ENCODE results near the gene INCA1.

DNA sequence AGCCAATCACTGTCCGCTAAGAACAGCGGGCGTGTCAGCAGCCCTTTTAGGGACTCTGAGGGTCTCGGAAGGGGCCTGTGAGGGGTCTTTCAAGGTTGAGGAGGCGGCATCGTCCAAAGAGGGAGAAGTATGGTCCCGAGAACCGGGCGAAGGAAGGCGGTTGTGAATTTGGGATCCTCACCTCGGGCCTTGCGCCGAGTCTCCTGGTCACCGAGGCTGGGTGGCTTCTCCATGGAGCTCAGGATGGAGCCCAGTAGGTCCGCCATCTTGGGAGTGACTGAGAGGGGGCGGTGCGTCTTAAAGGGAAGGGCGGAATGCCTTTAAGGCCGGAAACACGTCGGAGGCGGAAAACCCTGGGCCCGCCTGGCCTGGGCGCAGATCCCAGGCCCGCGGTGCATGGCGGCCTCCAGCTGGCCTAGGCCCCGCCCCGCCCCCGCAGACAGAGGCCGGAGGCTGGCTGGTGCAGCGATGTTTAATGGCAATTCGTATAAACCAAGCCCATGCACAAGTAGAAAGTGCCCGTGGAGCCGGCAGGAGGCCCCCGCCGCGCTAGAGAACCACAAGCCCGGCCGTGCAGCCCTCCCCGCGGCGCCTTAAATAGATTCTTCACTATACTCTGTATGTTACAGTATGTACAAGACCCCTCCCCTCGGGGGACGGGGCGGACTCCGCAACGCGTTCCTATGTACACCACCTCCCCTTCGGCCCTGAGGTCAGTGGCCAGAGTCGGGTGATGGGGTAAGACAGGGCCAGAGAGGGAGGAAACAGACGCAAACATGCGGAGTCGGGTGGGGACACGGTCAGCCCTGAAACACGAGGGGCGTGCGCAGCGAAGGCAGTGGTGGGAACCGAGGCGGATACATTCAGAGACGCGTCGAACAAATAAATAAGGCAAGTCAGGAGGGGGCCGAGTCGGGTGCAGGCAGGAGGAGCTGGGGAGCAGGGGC is 29.5 kb downstream of the INCA1 start, which contains the start of gene SPAG7:
- peak; percentile 75 to 82 for TF ChIP-seq POLR2A (IDR thresholded peaks at IDR 0.05)
- TF ChIP-seq, protein P1, sequence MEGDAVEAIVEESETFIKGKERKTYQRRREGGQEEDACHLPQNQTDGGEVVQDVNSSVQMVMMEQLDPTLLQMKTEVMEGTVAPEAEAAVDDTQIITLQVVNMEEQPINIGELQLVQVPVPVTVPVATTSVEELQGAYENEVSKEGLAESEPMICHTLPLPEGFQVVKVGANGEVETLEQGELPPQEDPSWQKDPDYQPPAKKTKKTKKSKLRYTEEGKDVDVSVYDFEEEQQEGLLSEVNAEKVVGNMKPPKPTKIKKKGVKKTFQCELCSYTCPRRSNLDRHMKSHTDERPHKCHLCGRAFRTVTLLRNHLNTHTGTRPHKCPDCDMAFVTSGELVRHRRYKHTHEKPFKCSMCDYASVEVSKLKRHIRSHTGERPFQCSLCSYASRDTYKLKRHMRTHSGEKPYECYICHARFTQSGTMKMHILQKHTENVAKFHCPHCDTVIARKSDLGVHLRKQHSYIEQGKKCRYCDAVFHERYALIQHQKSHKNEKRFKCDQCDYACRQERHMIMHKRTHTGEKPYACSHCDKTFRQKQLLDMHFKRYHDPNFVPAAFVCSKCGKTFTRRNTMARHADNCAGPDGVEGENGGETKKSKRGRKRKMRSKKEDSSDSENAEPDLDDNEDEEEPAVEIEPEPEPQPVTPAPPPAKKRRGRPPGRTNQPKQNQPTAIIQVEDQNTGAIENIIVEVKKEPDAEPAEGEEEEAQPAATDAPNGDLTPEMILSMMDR (IDR thresholded peaks at IDR 0.05) = peak in 4 of 6 experiments; percentile 11 to 24 (median 21)
